Fibroblast of upper back skin (primary cell): ENCODE data around the gene KDM6A.
"Not testable (repeated sequence)": the region's sequence is repeated elsewhere in the genome, so short reads cannot be mapped to it uniquely, and the experiment has no call there.

Source experiments
- DNase-seq: peaks from one replicate; pipeline ENCODE4 v3.0.0-alpha.2; 2013

The KDM6A gene

GRCh38 chrX:44890247-44890646 is 17.3 kb downstream of the KDM6A start:
- no peak for DNase-seq

DNA sequence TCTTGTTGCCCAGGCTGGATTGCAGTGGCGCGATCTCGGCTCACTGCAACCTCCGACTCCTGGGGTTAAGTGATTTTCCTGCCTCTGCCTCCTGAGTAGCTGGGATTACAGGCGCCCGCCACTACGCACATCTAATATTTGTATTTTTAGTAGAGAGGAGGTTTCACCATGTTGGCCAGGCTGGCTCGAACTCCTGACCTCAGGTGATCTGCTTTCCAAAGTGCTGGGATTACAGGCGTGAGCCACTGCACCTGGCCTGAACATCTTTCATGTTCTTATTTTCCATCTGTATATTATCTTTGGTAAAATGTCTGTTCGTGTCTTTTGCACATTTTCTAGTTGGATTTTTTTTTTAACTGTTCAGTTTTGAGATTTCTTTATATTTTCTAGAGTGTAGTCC is 17.7 kb downstream of the KDM6A start:
- not testable (repeated sequence) for DNase-seq

DNA sequence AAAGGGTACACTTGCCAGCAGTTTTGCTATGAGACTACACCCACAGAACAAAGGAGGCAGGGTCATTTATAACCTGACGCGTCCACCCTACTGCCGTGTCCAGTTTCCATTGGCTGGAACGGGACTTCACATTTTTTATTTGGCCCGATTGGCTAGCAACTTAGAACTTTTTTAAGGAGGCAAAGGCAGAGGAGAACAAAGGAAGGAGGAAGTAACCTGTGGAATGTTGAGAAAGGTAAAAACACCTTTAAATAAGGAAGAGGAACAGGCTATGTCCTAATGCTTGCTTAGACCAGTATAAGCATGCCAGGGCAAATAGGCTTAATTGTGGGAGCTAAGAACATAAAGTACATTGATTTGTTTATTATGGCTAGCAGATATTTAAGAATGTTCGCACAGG is 18.7 kb downstream of the KDM6A start:
- no peak for DNase-seq

DNA sequence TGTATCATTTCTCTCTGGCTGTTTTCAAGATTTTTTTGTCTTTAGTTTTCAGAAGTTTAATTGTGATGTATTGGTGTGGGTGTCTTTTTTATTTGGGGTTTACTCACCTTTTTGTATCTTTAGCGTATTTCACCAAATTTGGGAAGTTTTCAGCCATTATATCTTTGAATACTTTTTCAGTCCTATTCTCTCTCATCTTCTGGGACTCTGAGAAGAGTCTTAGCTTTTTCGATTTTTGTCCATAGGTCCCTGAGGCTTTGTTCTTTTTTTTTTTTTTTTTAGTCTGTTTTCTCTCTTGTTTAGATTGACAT is 23.8 kb downstream of the KDM6A start:
- DNase-seq: no peak

DNA sequence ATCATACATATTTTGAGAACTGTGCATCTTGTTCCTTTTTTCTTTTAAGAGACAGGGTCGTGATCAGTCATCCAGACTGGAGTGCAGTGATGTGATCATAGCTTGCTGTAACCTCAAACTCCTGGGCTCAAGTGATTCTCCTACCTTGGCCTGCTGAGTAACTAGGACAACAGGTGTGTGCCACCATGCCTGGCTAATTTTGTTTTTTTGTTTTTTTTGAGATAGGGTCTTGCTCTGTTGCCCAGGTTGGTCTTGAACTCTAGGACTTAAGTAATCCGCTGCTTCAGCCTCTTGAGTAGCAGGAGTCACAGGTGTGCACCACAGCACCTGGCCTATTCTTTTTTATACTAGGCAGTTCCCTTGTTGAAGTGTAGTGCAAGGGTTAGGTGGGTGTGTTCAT is 24.6 kb downstream of the KDM6A start:
- no peak for DNase-seq

DNA sequence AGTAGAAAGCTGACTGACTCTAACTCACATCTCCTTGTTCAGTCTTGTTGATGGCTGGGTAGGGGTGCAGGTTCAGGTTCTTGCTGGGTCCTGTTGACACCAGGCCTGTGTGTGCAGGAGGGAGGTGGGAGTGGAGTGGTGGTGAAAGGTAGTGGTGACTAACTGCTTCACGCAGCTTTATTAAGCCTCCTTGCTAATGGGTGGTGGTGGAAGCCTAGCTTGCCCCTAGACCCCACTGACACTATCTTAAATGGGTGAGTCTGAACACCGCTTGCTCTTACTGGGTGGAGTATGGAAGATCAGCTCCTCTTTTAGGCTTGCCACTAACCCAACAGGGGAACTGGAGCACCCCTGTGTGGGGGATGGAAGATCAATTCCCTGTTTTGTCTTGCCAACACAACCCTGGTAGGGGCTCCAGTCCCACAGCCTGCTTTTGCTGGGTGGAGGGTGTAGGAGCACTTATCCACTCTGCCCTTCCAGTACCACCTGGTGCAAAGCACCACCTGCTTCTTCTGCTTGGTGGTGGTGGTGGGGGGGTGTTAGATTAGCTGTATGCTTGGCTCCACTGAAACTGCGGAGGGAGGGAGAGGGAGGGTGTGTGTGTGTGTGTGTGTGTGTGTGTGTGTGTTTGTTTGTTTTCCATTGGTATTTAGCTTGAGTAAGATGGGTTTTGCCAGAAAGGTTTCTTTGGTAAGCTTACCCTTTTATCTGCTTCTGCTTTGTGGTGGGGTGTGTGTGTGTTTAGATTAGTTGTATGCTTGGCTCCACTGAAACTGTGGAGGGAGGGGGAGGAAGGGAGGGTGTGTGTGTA is 25.6 kb downstream of the KDM6A start:
- DNase-seq: no peak

- DNase-seq: no peak
Observed at GRCh38 chrX:44899946-44900345, 27.0 kb downstream of the KDM6A start.

- peak; percentile 58 for DNase-seq
Observed at GRCh38 chrX:44903107-44903506, 30.1 kb downstream of the KDM6A start.

DNA sequence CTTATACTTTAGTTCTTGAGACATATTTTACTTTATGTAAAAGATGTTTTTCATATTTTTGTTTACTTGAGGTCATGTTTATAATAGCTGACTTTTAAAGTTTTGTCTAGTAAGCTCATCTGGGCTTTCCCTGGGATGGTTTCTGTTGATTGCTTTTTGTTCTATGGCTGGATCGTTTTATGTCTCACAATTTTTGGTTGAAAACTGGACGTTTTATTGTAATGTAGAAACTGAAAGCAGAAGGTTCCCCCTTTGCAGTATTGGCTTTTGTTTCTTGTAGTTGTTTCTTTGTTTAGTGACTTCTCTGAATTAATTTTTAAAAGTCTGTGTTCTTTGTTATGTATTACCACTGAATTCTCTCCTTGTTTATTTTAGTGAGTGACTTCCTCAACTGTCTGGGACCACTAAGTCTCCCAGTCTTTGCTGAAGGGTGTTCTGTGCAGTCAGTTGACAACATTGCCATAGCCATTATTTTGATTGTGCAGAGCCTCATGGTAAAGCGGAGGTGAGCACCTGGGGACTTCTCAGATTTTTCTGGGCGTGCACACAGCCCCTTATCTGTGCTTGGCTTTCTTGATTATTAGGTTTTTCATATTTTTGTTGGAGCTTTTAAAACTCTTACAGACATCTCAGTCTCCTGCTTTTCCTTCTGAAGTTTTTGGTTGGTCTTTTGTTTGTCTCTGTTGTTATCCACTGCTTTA is 31.0 kb downstream of the KDM6A start:
- DNase-seq: no peak

- no peak for DNase-seq
Observed at GRCh38 chrX:44904542-44905115, 31.6 kb downstream of the KDM6A start.

GRCh38 chrX:44906041-44906440 is 33.1 kb downstream of the KDM6A start:
- no peak for DNase-seq

DNA sequence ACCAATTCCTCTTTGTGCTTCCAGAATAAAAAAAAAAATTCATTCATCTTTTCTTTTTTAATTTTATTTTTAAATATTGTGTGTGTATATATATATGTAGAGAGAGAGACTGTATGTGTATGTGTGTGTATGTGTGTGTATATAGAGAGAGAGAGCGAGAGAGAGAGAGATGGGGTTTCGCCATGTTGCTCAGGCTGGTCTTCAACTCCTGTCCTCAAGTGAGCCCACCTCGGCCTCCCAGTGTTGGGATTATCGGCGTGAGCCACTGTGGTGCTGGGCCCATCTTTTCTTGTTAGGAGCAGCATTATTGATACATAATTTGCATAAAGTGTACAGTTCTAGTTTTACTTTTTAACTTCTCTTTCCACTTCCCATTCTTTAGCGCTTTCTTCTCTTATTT is 33.6 kb downstream of the KDM6A start:
- DNase-seq: no peak

DNA sequence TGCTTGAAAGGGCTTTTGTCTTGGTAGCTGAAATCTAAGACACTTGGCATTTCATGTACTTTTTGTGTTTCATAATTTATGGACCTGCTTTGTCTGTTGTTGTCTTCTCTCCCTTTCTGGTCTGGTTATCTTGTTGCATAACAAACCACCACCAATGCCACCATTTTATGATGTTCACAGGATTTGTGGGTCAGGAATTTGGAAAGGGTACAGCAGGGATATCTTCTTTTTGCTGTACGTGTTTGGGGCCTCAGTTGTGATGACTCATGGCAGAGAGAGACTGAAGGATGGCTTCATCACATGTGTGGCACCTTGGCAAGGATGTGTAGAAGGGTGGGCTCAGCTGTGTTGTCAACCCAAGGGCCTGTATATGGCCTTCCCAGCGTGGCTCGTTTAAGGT is 35.2 kb downstream of the KDM6A start:
- no peak for DNase-seq

- no peak for DNase-seq
Observed at GRCh38 chrX:44908827-44909226, 35.8 kb downstream of the KDM6A start.

DNA sequence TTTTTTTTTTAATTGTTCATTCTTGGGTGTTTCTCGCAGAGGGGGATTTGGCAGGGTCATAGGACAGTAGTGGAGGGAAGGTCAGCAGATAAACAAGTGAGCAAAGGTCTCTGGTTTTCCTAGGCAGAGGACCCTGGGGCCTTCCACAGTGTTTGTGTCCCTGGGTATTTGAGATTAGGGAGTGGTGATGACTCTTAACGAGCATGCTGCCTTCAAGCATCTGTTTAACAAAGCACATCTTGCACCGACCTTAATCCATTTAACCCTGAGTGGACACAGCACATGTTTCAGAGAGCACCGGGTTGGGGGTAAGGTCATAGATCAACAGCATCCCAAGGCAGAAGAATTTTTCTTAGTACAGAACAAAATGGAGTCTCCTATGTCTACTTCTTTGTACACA is 37.5 kb downstream of the KDM6A start:
- not testable (repeated sequence) for DNase-seq

- DNase-seq: not testable (repeated sequence)
Observed at GRCh38 chrX:44911074-44911600, 38.1 kb downstream of the KDM6A start.

- no peak for DNase-seq
Observed at GRCh38 chrX:44913656-44914531, 40.9 kb downstream of the KDM6A start.

DNA sequence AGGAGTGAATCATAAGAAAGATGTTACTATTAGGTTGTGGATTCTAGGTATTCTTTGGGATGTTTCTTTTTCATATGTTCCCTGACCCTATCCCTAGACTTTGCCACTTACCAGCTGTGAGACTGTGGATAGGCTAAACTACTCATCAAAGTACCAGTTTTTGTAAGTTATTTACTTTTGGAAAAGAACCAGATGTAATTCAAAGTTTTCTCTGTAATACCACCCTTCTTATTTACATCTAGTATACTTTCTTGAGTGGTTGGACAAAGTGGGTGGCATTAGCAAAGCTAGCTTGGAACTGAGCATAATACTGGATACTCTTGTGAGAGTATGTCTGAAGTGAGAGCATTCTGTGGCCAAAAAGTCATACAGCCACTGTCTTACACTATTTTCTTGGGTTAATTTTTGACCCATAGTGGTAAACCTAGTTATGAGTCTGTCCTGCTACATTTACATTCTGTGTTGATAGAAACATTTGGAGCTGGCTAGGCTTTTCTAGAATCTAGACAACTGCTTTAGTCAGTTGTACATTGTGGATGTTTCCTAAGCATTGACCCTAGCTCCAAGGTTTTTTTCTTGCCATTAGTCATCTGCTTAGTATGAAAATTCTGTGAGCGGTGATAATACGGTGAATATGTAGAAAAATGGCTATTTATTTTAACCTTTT is 41.7 kb downstream of the KDM6A start:
- peak; percentile 25 for DNase-seq

DNA sequence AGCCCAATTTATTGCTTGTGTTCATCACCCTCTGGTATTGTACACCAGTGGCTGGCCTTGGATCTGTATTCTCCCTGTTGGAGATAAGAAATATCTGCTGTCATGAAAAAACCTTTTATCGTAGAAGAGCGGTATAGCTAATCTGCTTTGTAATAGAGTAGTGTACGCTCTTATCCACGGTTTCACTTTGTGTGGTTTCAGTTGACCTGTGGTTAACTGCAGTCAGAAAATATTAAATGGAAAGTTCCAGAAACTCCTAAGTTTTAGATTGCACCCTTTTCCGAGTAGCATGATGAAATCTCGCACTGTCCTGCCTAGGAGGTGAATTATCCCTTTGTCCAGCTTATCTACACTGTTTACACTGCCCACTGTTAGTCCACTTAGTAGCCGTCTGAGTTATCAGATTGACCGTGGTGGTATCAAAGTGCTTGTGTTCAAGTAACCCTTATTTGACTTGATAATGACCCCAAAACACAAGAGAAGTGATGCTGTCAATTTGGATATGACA is 42.4 kb downstream of the KDM6A start:
- no peak for DNase-seq

DNA sequence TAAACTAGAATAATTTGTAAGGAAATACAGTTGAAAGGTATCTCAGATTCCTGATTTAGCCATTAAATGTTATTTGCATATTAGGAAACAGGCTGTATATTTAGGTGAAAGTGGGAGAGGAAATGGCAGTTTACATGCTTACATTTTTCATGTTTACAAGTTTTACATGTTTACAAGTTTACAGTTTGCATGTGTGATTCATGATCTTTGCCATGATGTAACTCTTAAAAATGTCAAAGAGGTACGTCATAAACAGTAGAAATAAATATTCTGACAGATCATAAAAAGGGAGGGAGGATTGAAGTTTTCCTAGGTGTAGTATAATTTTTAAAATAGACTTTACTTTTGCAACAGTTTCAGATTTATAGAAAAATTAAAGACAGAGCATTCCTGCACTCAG is 45.7 kb downstream of the KDM6A start:
- DNase-seq: no peak

DNA sequence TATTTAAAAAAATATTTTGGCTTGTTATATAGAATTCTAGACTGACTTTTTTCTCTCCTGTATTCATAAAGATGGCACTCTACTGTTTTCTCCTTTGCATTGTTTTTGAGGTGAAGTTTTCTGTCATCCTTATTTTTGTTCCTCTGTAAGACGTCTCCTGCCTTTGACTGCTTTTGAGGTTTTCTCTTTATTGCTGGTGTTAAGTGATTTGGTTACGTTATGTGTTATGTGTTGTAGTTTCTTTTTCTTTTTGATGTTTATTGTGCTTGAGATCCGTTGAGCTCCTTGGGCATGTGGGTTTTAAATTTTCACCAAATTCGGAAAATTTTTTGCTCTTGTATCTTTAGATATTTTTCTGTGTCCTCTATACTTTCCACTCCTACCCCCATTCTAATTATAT is 50.0 kb downstream of the KDM6A start:
- DNase-seq: no peak

- no peak for DNase-seq
Observed at GRCh38 chrX:44927398-44927797, 54.4 kb downstream of the KDM6A start.
